Measurements from ENCODE around the gene PFKL. TPM values are rescaled to one million over a fixed set of nuclear protein-coding genes. Genes with fewer than 3 reads are reported as not detected.
"Not testable (repeated sequence)": the region's sequence is repeated elsewhere in the genome, so short reads cannot be mapped to it uniquely, and the experiment has no call there.

Gene PFKL
- total RNA-seq, 1 donor from 2014 or later: 138 TPM

DNA sequence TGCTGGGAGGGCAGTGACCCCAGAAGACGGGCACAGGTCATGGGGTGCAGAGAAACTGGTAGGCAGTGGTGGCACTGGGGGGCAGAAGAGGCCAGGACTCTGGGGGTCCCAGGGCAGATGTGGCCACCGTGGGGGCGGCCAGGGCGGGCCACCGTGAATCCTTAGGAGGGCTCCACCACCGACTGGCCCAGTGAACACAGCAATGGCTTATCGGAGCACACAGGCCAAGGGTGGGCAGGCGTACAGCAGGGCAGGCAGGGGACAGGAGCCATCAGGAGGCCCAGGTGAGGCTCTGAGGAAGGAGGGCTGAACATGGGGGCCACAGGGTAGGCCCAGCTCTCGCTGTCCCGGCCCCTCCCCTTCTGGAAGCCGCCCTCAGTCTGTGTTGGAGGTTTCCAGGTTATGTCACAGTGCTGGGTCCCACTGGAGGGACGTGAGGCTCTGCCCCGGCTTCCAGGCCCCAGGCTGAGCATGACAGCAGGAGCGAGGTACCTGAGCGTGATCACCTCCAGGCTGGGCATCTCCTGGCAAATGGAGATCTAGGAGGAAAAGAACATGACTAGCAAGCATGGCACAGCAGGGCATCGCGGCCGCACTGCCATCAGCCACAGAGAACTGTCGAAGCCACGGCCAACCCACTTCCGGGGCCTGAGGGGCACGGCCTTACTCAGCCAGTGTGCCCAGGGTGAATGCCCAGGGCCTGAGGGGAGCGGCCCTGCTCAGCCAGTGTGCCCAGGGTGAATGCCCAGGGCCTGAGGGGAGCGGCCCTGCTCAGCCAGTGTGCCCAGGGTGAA is 35.6 kb downstream of the PFKL start:
- peaks cover 18% of the 10 kb centered on the region for H3K4me1 Mint-ChIP-seq (ENCODE audit: unreplicated experiment)
- no peak for TF ChIP-seq CTCF (IDR thresholded peaks at IDR 0.05)
- H3K4me3 Mint-ChIP-seq (ENCODE audit: unreplicated experiment): no peak overlapping the region
- H3K36me3 Mint-ChIP-seq (ENCODE audit: unreplicated experiment): no peaks in the 10 kb centered on the region
- no peaks in the 10 kb centered on the region for H3K27me3 Mint-ChIP-seq (ENCODE audit: unreplicated experiment)
- H3K9me3 Mint-ChIP-seq (ENCODE audit: unreplicated experiment): no peaks in the 10 kb centered on the region
- no peak overlapping the region for H3K27ac Mint-ChIP-seq (ENCODE audit: unreplicated experiment)
- no peak for DNase-seq (ENCODE audit: extremely low spot score, unreplicated experiment)

GRCh38 chr21:44337449-44337848 is 37.6 kb downstream of the PFKL start:
- no peak for TF ChIP-seq CTCF (IDR thresholded peaks at IDR 0.05)
- Mint-ChIP-seq H3K9me3 (ENCODE audit: unreplicated experiment) (no peaks in the 10 kb centered on the region), H3K27ac (ENCODE audit: unreplicated experiment) (no peak overlapping the region), H3K36me3 (ENCODE audit: unreplicated experiment) (no peaks in the 10 kb centered on the region), H3K27me3 (ENCODE audit: unreplicated experiment) (no peaks in the 10 kb centered on the region), H3K4me3 (ENCODE audit: unreplicated experiment) (peak overlapping the region; percentile 35), H3K4me1 (ENCODE audit: unreplicated experiment) (peaks cover 19% of the 10 kb centered on the region)
- DNase-seq (ENCODE audit: extremely low spot score, unreplicated experiment): no peak

DNA sequence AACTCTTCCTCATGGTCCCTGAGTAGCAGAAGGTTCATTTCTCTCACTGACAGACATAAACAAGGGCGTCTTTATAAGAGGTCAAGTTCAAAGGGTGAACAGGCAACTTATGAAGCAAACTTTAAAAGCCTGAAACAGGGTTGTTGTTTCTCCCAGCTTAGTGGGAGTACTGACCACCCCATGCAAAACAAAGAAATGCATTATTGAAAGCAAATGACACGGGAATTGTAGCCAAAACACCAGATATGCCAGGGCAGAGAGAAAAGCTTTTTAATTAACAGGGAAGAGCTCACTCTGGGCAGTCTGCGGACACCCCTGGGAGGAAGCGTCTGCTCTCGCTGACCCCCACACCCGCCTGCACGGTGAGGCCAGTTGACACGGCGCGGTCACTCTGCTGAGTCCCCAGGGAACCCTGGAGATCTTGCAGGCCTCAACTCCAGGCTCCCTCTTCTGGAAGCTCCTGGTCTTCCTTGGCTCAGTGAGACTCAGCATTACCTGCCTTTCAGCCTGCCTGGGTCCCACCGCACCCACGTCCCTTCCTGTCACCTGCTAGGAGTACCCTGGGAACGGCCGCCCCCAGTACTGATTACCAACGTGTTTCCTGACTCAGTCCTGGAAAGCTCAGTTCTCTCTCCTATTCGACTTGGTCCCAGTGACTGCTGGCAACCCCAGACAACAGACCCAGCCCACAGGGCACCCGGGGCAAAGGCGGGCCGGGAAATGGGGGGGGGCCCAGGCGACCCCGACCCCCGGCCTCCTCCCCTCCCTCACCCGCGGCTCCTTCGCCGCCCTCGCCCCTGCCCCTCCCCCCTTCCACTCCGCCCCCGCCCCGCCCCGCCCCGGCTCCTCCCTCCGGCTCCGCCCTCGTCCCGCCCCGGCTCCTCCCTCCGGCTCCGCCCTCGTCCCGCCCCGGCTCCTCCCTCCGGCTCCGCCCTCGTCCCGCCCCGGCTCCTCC is 38.4 kb downstream of the PFKL start:
- DNase-seq (ENCODE audit: extremely low spot score, unreplicated experiment): no peak
- Mint-ChIP-seq H3K27me3 (ENCODE audit: unreplicated experiment) (no peaks in the 10 kb centered on the region), H3K9me3 (ENCODE audit: unreplicated experiment) (no peaks in the 10 kb centered on the region), H3K4me1 (ENCODE audit: unreplicated experiment) (peaks cover 19% of the 10 kb centered on the region), H3K36me3 (ENCODE audit: unreplicated experiment) (no peaks in the 10 kb centered on the region), H3K27ac (ENCODE audit: unreplicated experiment) (peak overlapping the region; percentile 73), H3K4me3 (ENCODE audit: unreplicated experiment) (peak overlapping the region; percentile 72)
- peak; percentile 58 for TF ChIP-seq CTCF (IDR thresholded peaks at IDR 0.05)

- peaks cover 19% of the 10 kb centered on the region for H3K4me1 Mint-ChIP-seq (ENCODE audit: unreplicated experiment)
These were observed 39.4 kb downstream of the PFKL start, which contains the start of gene CFAP410 for GRCh38 chr21:44338971-44339910. TSS of gene CFAP410 (minus strand) at chr21:44339390. CDS start at chr21:44339194, 196 bp downstream.

GRCh38 chr21:44341726-44342458 is 42.0 kb downstream of the PFKL start:
- not testable (repeated sequence) for H3K27ac Mint-ChIP-seq (ENCODE audit: unreplicated experiment); H3K36me3 Mint-ChIP-seq (ENCODE audit: unreplicated experiment); DNase-seq (ENCODE audit: extremely low spot score, unreplicated experiment); H3K4me3 Mint-ChIP-seq (ENCODE audit: unreplicated experiment); H3K9me3 Mint-ChIP-seq (ENCODE audit: unreplicated experiment); H3K27me3 Mint-ChIP-seq (ENCODE audit: unreplicated experiment)
- peaks cover 19% of the 10 kb centered on the region for H3K4me1 Mint-ChIP-seq (ENCODE audit: unreplicated experiment)

More at GRCh38 chr21:44338971-44339910, 39.4 kb downstream of the PFKL start, which contains the start of gene CFAP410:
- DNase-seq (ENCODE audit: extremely low spot score, unreplicated experiment): peak; percentile 99
- Mint-ChIP-seq H3K4me3 (ENCODE audit: unreplicated experiment) (peak within 1 kb of the TSS; percentile 79), H3K9me3 (ENCODE audit: unreplicated experiment) (no peaks in the 10 kb centered on the region), H3K36me3 (ENCODE audit: unreplicated experiment) (no peaks in the 10 kb centered on the region), H3K27me3 (ENCODE audit: unreplicated experiment) (no peaks in the 10 kb centered on the region), H3K27ac (ENCODE audit: unreplicated experiment) (peak within 1 kb of the TSS; percentile 89)
- no peak for TF ChIP-seq CTCF (IDR thresholded peaks at IDR 0.05)

- not testable (repeated sequence) for H3K27ac Mint-ChIP-seq (ENCODE audit: unreplicated experiment); DNase-seq (ENCODE audit: extremely low spot score, unreplicated experiment); H3K9me3 Mint-ChIP-seq (ENCODE audit: unreplicated experiment); H3K36me3 Mint-ChIP-seq (ENCODE audit: unreplicated experiment); H3K4me3 Mint-ChIP-seq (ENCODE audit: unreplicated experiment); H3K27me3 Mint-ChIP-seq (ENCODE audit: unreplicated experiment)
- peaks cover 12% of the 10 kb centered on the region for H3K4me1 Mint-ChIP-seq (ENCODE audit: unreplicated experiment)
These were observed 43.1 kb downstream of the PFKL start for GRCh38 chr21:44342981-44343380.
